GM11168 (cell line): ENCODE results near the gene FCHO2.
"Not testable (repeated sequence)": the region's sequence is repeated elsewhere in the genome, so short reads cannot be mapped to it uniquely, and the experiment has no call there.

Source experiments
- in situ Hi-C: fragments of 300-500 bp; cut with MboI; formaldehyde crosslinking; loops from one replicate; pipeline ENCODE4 v1.12.0; 2022; ENCODE audit warnings: low sequenced_read_pairs; ENCODE audit not compliant: unreplicated experiment

The FCHO2 gene

DNA sequence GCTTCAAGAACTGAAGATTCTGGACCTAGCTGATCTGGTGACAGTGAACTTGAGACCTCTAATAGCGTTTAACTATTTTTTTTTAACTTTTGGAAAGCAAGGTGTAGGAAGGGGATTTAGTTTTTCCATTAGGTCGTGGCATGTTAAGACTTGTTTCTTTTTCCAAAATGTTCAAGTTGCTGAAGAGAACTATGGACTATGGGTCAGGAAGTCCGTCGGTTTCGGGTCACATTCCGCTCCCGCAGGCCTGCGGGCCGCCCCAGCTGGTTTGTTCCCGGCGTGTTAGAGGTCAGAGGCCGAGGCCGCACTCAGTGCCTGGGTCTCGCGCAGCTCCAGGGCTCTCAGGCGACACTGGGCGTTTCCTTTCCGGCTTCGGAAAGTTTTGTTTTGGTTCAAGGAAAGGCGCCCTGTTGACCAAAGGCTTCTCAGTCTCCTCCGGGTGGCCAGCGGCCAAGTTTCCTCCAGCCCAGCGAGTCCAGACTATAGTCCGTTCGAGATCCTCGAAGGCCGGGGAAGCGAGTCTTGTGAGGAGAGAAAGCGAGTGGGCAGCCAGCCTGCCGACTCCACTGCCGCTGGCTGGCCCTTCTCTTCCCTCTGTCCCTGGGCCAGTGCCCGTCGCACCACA lies 586 bp upstream of the FCHO2 start:
- in situ Hi-C loops, result no loop called here

DNA sequence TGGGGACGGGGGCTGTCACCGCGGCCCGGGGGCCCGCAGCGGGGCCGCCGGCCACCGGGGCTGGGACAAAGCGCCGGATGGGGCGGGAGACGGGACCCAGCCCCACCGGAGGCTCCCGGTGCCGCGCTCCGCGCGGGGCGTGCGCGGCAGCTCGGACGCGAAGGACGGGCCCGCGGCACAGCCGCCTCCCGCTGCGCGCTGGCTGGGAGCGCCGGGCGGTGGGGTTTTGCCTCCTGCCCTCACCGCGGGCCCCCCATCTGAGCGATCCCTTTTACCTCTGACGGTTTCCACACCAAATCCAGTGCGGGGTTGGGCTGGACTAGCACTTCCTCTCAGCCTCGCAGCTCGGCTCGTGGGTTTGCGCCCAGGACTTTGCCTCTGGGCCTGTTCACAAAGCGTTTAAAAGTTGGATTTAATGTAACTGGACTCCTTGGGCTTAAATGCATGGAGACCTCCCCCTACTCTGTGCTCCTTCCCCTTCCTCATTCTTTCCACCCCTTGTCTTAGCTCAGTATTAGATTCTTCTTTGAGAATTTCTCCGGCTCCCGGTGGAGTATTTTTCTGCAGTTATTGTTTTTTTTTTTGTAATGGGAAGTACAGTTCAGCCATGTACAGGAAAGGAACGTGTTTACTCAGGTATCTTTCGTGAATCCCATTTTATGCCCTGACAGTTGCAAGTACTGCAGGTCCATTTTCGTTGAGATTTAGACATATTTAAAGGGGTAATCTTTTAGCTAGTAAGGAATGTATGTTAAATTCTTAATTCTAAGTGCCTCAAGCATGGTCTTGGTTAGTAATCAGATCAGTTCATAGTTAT lies 691 bp downstream of the FCHO2 start:
- in situ Hi-C loops, result no loop called here

DNA sequence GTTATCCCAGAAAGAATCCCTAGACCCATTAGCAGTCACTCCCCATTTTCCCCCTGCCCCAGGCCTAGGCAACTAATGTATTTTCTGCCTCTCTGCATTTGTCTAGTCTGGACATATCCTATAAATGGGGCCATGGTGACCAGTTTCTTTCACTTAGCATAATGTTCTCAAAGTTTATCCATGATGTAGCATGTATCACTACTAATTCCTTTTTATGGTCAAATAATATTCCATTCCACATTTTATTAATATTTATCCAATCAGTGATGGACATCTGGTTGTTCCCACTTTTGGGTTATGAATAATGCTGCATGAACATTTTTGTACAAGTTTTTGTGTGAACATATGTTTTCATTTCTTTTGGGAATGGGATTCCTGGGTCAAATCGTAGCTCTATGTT lies 1.5 kb downstream of the FCHO2 start:
- in situ Hi-C loops, result no loop called here

DNA sequence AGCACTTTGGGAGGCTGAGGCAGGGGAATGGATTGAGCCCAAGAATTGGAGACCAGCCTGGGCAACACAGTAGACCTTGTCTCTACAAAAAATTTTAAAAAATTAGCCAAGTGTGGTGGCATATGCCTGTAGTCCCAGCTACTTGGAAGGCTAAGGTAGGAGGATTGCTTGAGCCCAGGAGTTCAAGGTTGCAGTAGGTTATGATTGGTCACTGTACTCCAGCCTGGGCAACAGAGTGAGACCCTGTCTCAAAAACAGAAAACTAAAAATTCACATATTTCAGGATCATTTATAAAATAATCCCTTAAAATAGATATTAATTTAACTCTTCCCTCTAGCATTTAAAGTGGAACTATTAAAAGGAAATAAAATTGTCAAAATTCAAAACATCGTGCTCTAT lies 3.4 kb downstream of the FCHO2 start:
- in situ Hi-C loops, result no loop called here

DNA sequence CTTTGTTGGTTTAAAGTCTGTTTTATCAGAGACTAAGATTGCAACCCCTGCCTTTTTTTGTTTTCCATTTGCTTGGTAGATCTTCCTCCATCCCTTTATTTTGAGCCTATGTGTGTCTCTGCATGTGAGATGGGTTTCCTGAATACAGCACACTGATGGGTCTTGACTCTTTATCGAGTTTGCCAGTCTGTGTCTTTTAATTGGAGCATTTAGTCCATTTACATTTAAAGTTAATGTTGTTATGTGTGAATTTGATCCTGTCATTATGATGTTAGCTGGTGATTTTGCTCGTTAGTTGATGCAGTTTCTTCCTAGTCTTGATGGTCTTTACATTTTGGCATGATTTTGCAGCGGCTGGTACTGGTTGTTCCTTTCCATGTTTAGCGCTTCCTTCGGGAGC lies 18.6 kb downstream of the FCHO2 start:
- in situ Hi-C loops, result not testable (repeated sequence)

DNA sequence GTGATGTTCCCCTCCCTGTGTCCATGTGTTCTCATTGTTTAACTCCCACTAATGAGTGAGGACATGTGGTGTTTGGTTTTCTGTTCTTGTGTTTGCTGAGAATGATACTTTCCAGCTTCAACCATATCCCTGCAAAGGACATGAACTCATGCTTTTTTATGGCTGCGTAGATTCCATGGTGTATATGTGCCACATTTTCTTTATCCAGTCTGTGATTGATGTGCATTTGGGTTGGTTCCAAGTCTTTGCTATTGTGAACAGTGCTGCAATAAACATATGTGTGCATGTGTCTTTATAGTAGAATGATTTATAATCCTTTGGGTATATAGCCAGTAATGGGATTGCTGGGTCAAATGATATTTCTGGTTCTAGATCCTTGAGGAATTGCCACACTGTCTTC lies 21.0 kb downstream of the FCHO2 start:
- in situ Hi-C loops, result not testable (repeated sequence)

DNA sequence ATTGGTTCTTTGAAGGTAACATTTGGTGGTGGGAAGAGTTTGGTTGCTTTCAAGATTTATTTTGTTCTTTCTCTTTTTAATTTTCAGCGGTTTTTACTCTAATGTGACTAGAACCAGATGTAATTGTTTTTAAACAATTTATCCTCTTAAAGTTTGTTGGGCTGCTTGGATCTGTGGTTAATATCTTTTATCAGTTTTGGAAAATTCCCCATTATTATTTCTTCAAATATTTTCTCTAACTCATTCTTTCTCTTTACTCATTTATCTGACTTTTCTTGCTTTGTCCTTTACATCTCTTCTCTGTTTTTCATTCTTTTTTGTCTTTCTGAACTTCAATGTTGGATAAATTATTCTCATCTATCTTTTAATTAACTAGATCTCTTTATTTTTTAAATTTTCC lies 29.9 kb downstream of the FCHO2 start:
- in situ Hi-C loops, result no loop called here

DNA sequence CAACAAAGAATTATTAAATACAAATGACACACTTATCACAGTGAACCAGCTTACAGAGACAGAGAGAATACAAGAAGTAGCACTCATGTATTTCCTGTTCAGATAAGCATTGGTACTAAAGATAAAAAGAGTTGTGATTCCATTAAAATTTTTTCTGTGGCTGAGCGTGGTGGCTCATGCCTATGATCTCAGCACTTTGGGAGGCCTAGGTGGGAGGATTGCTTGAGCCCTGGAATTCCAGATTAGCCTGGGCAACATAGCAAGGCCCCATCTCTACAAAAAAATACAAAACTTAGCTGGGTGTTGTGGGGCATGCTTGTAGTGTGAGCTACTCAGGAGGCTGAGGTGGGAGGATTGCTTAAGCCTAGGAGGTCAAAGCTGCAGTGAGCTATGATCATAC lies 32.9 kb downstream of the FCHO2 start:
- in situ Hi-C loops, result no loop called here

DNA sequence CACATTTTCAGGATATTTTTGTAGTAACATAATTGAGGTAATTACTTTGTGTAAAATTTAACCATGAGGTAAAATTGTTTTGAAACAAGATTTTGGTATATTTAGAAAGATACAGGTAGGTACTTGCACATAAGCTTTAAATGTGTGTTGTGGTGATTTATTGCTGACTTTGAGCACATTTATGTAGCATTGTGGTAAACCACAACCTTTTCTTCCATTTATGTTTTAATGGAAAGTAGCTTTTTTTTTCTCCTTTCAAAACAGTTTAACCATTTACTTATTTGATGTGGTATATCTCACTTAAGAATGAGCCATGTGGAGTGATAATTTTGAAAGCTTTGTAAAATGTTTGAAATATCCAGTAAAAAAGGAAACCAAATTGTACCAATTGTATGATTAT lies 35.6 kb downstream of the FCHO2 start:
- in situ Hi-C loops, result no loop called here

DNA sequence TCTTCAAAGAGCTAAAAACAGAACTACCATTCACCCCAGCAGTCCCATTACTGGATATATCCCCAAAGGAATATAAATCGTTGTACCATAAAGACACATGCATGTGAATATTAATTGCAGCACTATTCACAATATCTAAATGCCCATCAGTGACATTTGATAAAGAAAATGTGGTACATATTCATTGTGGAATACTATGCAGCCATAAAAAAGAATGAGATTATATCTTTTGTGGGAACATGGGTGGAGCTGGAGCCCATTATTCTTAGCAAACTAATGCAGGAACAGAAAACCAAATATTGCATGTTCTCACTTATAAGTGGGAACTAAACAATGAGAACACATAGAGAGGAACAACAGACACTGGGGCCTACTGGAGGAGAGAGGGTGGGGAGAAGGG lies 38.7 kb downstream of the FCHO2 start:
- in situ Hi-C loops, result no loop called here

DNA sequence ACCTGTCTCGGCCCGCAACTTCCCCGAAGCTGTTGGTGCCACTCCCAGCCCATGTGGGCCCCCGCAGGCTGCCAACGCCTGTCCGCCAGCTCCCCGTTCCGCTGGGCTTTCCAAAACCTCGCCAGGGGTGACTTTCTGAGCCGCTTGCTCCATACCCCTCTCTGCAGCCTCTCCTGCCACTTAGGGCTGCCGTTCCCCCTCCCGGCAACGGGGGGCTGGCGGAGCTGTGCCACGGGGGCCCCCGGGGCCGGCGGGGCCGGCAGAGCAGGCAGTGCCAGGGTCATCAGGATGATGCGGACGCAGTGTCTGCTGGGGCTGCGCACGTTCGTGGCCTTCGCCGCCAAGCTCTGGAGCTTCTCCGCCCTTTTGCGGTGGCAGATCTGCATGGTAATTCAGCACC lies 40.8 kb downstream of the FCHO2 start:
- in situ Hi-C loops, result no loop called here

DNA sequence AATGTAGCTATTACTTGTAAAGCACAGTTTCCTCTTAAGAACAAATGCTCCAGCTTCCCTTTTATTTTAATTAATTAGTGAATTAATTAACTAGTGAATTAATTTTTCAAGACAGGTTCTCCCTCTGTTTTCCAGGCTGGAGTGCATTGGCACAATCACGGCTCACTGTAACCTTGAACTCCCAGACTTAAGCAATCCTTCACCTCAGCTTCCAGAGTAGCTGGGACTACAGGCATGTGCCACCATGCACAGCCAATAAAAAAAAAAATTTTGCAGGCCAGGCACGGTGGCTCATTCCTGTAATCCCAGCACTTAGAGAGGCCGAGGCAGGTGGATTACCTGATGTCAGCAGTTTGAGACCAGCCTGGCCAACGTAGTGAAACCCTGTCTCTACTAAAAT lies 44.1 kb downstream of the FCHO2 start:
- in situ Hi-C loops, result no loop called here

DNA sequence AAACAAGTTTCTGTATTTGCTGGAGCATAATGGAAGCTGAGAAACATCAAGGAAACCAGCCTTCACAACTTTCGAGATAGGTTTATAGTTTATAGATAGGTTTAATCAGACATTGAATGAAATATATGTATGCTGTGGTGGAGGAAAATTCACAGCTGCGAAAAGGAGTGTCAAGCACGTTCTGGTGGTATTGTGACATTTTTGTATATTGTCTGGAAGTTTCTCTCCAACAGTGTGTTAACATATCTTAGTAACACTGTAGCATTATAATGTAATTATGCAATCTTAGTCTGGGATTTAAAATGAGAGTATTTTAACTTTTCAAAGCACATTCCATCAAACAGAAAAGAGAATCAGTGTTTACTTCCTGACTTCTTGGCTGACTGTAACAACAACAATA lies 50.0 kb downstream of the FCHO2 start:
- in situ Hi-C loops, result no loop called here

DNA sequence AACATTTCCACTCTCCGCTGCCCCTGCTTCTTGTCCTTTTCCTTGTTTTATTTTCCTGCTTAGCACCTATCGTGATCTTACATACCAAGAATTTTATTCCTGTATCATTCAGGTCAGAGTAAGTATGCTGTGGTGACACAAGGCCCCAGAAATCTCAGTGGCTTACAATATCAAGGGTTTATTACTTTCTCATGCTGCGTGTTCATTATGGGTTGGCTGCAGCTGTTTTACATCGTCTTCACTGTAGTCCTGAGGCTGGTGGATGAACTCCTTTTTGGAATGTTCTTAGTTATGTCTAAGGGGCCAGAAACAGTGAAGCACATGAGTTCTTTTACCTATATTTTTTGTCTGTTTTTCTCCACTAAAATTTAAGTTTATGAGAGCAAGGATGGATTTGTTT lies 51.2 kb downstream of the FCHO2 start:
- in situ Hi-C loops, result no loop called here

DNA sequence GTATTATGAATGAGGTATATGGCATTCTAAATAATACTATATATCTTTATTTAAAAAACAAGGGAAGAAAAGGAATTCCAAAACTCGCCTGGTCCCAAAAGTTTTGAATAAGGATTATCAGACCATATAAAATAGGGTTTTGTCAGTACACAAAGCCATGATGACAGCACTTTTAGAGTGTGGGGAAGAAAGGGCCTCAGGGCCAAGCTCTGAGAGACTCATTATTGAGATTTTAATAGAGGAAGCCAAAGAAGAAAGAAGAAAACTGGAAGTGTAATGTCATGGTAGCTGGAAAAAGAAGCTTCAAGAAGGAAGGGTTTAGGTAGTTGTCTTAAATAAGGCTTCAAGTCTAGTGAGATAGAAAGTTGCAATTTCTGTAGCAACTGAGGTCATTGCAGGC lies 53.0 kb downstream of the FCHO2 start:
- in situ Hi-C loops, result no loop called here

DNA sequence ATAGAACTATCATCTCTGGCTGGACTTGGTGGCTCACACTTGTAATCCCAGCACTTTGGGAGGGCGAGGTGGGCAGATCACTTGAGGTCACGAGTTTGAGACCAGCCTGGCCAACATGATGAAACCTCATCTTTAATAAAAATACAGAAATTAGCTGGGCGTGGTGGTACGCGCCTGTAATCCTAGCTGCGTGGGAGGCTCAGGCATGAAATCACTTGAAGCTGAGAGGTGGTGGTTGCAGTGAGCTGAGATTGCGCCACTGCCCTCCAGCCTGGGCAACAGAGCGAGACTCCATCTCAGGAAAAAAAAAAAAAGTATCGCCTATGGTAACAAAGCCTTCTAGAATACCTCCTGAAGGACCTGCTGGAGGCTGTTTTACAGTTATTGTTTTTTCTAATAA lies 55.8 kb downstream of the FCHO2 start:
- in situ Hi-C loops, result not testable (repeated sequence)

DNA sequence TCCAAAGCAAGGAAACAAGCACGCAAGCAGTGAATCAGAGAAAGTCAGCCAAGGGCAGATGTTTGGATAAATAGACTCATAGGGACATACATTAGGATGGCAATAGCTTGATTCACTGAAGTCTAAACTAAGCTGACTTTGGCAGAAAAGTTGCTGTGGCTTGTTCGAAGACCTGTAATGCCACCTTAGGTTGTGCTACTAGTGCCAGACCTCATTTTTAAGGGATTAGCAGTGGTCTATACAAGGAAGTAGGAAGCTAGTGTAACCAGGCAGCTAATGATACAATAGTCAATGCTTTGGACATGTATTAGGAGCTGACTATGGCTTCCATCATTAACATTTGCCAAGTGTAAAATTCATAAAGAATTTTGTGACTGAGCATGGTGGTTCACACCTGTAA lies 63.1 kb downstream of the FCHO2 start:
- in situ Hi-C loops, result no loop called here

DNA sequence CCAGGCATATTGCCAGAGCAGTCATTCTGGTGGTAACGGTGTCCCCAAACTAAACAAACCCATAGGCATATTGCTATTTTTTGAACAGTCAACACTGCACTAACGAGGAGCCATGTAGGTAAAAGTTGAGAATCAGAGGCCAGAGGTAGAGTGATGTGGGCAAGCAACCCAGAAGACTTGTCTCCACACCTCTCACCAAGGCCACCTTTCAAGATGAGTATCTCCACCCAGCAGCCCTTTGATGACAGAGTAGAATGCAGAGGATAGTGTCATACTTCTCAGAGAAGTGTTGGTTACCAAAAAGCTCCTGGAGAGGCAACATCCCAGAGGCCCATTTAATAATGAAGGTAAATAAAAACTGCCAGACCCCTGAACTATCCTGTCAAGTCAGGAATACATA lies 63.9 kb downstream of the FCHO2 start:
- in situ Hi-C loops, result no loop called here

DNA sequence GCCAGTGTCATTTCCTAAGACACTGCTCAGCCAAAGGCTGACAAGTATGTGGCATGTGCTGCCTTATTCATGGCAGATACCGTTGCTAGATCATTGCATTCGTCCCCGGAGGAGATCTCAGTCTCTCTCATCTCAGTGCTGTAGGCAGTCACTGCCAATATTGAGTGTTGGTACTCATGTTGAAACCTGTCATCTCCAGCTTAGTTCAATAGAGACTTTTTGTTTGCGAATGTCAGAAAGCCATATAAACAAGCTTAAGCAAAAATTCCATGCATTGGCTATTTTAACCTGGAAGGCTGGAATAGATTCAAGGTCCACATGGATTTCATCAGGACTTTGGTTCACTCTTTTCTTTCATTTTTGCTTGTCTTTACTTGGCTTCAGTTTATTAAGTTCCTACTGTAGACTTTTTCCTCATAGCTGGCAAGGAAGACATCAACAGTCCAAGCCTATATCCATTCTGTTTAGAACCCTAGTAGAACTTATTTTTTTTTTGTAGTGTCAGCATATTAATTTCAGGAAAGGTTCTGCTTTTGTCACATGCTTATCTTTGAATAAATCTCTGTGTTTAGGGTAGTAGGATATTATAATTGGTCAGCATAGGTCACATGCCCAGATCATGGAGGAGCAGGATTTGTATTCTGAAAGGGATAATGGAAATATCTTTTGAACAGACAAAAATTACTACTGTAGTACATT lies 66.8 kb downstream of the FCHO2 start:
- in situ Hi-C loops, result no loop called here

DNA sequence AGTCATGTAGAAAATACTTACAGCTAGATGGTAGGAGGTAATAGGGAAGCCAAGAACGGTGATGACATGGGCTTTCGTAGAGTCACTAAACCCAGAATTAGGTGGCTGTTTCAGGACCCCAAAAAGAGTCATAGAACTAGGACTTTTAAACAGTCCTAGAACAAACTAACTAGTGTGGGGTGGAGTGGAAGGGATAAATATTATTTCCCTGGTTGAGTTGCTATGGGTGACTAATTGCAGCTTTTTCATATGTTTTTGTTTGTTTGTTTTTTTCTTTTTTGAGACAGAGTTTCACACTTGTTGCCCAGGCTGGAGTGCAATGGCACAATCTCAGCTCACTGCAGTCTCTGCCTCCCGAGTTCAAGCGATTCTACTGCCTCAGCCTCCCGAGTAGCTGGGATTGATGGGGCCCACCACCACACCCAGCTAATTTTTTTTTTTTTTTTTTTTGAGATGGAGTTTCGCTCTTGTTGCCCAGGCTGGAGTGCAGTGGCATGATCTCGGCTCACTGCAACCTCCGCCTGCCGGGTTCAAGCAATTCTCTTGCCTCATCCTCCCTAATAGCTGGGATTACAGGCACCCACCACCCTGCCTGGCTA lies 69.2 kb downstream of the FCHO2 start:
- in situ Hi-C loops, result not testable (repeated sequence)

DNA sequence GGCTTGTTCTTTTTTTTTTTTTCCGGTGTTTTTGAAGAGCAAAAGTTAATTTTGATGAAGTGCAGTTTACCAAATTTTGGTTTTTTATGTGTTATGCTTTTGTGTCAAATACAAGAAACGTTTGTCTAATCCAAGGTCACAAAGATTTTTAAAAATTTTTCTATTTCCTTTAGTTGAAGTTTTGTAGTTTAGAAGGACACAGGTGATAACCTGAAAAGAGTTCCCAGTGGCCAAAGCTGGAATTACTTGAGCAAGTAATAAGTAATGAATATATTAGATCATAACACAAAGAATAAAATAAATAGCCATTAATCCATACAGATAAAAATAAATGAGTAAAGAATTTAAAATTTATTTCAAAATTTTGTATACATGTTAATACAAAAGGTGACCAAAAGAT lies 71.5 kb downstream of the FCHO2 start:
- in situ Hi-C loops, result no loop called here
